Testis (tissue), 2 donors: ENCODE data around the gene EIPR1.

Source experiments
- POLR2A ChIP-seq: fragments of 450-650 bp; IDR thresholded peaks from one replicate; pipeline ENCODE4 v1.6.1; 2017; ENCODE audit warnings: antibody characterized with exemption, mild to moderate bottlenecking, moderate library complexity
- TF ChIP-seq, protein P1 (sequence below), 3 experiments: fragments of 450-650 bp in 2 of 3; fragments of 200-600 bp in 1 of 3; sonication (generic) in 1 of 3; IDR thresholded peaks; one replicate each; pipeline ENCODE4 v1.5.1; 2016 to 2019; ENCODE audit warnings: antibody characterized with exemption in 3 of 3, mild to moderate bottlenecking in 2 of 3, moderate library complexity in 1 of 3

DNA sequence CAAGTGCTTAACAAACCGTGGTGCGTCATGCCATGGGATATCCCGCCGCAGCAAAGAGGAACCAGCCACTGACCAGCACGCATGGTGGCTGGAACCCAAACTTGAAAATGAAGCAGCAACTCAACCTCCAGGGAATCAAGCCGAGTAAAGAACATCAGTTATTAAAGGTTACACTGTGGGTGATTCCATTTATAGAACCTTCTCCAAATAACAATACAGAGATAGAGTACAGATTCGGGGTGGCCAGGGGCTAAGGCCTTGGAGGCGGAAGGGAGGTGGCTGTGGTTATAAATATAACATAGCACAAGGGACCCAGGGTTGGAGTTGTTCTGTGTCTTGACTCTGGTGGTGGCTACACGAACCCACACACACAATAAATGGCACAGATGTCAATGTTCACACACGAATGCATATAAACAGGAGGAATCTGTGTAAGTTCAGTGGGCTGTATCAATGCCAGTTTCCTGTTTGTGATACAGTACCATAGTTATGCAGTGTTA, 123.1 kb downstream of the EIPR1 start:
- TF ChIP-seq, protein P1, sequence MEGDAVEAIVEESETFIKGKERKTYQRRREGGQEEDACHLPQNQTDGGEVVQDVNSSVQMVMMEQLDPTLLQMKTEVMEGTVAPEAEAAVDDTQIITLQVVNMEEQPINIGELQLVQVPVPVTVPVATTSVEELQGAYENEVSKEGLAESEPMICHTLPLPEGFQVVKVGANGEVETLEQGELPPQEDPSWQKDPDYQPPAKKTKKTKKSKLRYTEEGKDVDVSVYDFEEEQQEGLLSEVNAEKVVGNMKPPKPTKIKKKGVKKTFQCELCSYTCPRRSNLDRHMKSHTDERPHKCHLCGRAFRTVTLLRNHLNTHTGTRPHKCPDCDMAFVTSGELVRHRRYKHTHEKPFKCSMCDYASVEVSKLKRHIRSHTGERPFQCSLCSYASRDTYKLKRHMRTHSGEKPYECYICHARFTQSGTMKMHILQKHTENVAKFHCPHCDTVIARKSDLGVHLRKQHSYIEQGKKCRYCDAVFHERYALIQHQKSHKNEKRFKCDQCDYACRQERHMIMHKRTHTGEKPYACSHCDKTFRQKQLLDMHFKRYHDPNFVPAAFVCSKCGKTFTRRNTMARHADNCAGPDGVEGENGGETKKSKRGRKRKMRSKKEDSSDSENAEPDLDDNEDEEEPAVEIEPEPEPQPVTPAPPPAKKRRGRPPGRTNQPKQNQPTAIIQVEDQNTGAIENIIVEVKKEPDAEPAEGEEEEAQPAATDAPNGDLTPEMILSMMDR (IDR thresholded peaks at IDR 0.05) = no peak
- no peak for TF ChIP-seq POLR2A
